ENCODE measurements around the gene HIVEP3. TPM values are rescaled to one million over a fixed set of nuclear protein-coding genes. Genes with fewer than 3 reads are reported as not detected.

The HIVEP3 gene
- total RNA-seq, 1 donor from 2014 or later, result 0.85 TPM

DNA sequence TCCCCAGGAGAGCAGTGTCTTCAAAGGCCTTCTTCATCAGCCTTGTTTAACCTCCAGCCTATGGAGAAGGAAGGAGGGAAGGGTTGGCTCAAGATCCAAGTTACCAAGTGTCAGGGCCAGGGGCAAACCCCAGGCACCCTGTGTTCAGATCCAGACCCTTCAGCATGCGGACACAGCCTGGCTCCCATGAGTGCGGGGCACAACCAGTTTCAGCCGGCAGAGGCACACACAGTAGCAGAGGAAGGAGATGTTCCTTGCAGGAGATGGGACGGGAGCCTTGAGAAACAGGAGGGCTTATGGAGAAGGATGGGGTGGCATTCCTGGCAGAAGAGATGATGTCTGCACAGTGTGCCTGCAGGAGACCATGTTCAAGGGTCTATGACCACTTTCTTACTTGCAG lies 272.5 kb downstream of the HIVEP3 start:
- DNase-seq, result no peak

DNA sequence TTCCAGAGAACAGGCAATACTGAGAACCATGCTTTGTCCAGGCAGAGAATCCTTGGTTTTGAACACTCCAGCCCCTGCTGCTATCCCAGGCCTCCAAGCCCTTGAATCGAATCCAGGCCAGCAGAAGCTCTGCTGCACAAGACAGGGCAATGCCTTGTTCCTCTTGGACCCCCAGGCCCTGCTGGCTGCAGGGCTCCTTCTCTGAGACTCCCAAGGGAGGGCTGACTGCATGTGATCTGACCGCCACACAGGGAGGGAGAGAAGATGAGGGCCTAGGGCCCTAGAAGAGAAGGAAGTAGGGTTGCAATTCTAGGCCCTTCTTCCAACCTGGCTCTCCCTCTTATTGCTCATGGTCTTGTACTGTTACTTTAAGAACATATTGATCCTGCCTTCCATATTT lies 273.7 kb downstream of the HIVEP3 start:
- no peak for DNase-seq

- no peak for DNase-seq
Observed at GRCh38 chr1:41642922-41643821, 275.6 kb downstream of the HIVEP3 start.

DNA sequence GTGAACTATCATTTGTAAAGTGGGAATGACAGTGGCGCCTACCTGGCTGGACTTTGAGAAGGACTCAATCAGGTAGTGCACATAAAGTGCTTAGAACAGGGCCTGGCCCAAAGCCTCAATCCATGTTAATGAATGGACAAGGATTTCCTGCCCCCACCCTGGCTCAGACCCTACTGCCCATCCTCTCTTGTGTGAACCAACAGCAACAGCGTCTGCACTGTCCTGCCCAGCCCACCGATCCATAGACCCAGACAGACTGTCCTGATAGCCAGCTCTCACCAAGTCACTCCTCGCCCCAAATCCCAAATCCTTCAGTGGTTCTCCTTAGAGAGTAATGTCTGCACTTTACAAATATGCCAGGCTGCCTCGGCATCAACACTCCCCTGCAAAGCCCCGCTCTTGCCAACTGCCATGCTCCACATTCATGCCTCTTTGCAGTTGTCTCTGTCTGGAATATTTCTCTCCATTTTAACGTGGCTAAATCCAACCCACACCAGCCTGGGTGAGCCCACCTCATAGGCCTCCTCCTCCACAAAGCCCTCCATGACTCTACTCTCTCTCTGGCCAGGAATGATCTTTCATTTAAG lies 276.7 kb downstream of the HIVEP3 start:
- DNase-seq, result no peak

GRCh38 chr1:41641475-41641814 lies 277.3 kb downstream of the HIVEP3 start:
- no peak for DNase-seq

- DNase-seq, result no peak
Observed at GRCh38 chr1:41640756-41641474, 277.8 kb downstream of the HIVEP3 start.

- no peak for DNase-seq
Observed at GRCh38 chr1:41640141-41640751, 278.5 kb downstream of the HIVEP3 start.

GRCh38 chr1:41639332-41639936 lies 279.3 kb downstream of the HIVEP3 start:
- no peak for DNase-seq

DNA sequence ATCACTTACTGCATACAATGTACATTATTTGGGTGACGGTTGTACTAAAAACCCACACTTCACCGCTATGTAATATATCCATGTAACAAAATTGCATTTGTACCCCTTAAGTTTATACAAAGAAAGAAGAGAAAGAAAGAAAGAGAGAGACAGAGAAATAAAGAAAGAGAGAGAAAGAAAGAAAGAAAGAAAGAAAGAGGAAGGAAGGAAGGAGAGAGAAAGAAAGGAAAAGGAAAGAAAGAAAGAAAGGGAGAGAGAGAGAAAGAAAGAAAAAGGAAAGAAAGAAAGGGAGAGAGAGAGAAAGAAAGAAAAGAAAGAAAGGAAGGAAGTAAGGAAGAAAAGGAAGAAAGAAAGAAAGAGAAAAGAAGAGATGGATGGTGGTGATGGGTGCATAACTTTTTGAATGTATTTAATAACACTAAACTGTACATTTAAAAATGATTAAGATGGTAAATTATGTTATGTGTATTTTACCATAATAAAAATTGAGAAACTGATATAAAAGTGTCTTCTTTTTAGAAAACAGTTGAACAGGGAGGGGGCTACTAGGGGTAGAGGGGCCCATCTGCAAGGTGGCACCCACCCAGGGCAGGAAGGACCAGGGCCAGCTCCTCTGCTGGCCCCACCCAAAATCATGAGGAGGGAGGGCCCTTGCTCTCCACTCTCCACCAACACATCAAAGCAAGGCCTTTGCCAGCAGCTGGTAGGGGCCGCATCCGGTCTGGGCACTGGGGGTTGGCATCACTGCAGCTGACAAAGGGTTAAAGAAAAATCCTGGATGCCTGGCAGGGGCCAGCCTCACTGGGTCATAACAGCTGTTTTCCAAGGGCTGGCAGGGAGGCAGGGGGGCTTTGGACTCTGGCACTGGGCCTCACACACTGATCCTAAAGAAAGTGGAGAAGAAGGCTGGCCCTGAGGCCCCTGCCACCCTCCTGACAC lies 280.4 kb downstream of the HIVEP3 start:
- no peak for DNase-seq

DNA sequence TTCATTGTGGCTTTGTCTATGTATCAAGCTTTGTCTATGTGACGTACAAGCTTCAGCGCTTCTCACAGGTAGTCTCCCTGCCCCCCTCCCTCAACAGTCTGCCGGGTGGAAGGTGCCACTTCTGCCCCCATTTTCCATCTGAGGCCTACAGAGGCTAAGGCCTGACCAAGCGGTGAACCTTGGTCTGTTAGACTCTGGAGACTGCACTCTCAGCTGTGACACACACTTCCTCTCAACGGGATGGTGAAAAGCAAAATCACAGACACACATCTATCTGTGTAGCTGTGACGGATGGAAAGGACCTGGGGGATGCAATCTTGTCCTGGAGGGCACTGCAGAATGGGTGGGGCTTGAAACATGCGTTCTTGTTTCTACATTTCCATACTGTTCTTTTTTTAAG lies 281.4 kb downstream of the HIVEP3 start:
- DNase-seq, result no peak

DNA sequence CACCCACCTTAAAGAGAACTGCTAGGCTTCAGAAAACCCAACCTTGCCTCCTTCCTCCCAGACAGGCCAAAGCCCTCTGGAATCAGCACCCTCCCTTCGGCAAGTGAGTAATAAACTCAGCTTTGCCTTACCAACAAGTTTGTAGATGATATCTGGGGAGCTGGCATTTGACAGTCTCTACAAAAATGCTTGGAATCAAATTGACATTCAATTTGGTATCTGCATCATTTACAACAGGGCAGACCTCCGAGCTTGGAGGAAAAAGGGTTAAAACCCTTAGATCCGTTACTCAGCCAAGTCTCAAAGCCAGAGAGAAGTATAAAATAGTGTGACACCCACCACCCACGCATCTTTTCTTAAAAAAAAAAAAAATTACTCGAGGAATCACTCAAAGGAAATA lies 285.0 kb downstream of the HIVEP3 start:
- DNase-seq, result no peak

DNA sequence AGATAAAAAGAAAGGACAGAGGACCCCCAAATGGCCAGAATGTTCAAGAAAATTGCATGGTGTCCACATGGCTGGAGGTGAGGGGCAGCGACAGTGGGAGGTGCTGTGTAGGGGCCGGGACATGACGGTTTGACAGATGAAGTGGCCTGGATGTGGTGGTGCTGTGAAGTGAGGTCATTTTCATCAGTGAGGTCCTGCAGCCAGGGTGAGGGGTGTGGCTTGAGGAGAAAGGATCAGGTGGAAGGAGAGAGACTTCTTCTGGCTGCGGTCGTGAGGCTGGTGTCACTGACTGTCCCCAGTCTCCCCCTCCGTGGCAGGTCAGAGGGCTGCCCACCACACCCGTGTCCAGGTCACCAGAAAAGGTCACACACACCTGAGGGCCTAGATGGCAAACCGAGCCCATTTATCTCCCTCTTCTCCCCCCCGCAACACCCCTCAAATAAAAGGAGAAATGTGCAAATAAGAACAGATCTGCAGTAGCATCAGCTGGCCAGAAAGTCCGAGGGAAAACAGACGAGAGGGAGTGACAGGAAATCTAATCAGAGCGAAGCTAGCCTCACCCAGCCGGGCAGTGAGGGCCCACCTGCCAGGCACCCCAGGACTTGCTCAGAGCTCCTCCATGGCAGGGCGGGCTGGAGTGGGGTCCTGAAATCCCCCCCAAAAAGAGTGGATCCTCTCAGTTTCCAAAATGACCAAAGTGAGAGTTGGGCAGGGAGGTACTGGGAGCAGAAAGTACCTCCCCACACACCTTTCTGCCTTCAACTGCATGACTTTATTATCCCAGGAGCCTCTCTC lies 285.7 kb downstream of the HIVEP3 start:
- DNase-seq, result no peak

DNA sequence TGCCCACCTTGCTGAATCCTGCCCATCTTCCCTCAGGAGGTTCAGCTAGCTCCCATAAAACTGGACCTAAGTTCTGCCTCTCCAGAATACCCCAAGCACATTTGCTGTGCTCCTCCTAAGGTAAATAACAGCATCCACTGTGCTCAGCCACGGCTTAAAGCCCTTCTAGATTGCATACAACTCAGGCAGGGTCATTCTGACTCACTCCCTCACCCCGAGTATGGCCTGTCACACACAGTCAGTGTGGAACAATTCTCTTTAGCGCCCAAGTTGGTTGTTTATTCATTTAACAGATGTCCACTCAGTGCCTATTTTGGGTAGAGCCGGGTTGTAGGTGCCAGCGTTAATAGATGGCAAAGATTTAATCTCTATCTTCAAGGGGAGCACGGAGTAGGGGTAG lies 286.8 kb downstream of the HIVEP3 start:
- no peak for DNase-seq

DNA sequence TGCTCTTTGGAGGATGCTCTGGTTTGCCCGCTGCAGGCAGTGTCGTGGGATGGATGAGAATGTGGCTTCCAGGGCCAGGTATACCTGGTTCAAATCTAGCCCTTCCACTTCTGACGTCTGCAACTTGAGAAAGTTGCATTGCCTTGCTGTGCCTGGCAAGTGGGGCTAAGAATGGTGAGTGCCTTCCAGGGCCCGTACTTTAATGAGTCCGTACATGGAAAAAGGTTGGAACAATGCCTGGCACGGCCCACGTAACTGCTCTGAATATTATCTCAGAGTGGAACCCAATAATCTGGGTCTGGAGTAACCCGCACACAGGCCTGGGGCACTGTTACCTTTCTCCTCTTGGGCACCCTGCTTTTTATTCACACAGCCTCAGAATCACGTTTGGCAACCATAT lies 287.6 kb downstream of the HIVEP3 start:
- no peak for DNase-seq

DNA sequence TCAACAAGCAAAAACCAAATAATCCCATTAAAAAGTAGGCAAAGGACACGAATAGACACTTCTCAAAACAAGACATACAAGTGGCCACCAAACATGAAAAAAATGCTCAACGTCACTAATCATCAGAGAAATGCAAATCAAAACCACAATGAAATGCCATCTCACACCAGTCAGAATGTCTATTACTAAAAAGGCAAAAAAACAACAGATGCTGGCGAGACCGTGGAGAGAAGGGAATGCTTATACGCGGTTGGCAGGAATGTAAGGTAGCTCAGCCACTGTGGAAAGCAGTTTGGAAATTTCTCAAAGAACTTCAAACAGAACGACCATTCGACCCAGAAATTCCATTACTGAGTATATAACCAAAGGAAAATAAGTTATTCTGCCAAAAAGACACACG lies 289.2 kb downstream of the HIVEP3 start:
- DNase-seq, result no peak

DNA sequence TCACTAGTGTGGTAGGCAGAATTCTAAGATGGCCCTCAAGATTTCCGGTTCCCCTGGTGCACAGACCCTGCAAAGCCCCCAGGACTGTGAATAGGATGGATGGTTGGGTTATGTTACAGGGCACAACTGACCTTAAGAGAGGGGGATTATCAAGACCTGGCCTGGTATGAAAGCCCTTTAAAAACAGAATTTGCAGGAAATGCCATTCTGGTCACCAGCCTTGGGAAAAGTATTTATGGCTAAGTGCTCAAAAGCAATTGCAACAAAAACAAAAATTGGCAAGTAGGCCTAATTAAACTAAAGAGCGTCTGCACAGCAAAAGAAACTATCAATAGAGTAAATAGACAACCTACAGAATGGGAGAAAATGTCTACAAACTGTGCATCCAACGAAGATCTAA lies 289.6 kb downstream of the HIVEP3 start:
- DNase-seq, result no peak

DNA sequence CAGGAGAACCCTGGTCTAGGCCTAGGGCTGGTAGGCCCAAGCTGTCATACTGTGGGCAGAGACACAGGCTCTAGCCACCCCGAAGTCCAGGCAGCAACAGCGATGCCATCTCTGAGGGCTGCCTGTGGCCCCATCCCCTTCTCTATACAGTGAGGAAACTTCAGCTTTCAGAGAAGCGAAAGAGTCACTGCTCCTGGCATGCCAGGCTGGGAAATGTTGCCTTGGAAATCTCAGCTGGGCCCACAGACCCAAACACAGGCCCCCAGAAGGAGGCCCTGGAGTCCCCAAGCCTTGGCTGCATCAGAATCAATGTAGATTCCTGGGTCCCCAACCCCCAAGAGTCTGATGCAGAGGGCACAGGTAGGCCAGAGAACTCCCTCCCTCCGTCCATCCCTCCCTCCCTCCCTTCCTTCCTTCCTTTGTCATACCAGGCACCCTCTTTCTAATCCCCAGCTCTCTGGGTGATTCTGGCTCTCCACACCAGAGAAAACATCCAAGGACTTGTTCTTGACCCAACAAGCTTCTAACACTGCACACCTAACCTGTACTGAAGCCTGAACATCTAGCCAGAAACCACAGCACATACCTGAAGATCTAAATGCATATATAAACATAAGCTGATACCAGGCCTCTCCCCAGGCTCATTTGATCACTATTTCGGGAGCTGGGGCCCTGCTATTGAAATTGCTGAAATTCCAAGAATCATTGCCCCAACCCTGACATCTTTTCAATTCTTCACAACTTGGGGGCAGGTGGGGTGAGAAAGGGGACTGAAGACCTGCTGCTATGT lies 291.0 kb downstream of the HIVEP3 start:
- DNase-seq, result no peak

- DNase-seq, result no peak
Observed at GRCh38 chr1:41626616-41627375, 291.9 kb downstream of the HIVEP3 start.

- DNase-seq, result no peak
Observed at GRCh38 chr1:41626146-41626545, 292.6 kb downstream of the HIVEP3 start.

Data from dermis blood vessel endothelial cell (primary cell).